Measurements from ENCODE around the gene SUGP1. TPM values are rescaled to one million over a fixed set of nuclear protein-coding genes. Genes with fewer than 3 reads are reported as not detected.

The SUGP1 gene
- total RNA-seq, 1 donor from 2014 or later: 41.4 TPM

DNA sequence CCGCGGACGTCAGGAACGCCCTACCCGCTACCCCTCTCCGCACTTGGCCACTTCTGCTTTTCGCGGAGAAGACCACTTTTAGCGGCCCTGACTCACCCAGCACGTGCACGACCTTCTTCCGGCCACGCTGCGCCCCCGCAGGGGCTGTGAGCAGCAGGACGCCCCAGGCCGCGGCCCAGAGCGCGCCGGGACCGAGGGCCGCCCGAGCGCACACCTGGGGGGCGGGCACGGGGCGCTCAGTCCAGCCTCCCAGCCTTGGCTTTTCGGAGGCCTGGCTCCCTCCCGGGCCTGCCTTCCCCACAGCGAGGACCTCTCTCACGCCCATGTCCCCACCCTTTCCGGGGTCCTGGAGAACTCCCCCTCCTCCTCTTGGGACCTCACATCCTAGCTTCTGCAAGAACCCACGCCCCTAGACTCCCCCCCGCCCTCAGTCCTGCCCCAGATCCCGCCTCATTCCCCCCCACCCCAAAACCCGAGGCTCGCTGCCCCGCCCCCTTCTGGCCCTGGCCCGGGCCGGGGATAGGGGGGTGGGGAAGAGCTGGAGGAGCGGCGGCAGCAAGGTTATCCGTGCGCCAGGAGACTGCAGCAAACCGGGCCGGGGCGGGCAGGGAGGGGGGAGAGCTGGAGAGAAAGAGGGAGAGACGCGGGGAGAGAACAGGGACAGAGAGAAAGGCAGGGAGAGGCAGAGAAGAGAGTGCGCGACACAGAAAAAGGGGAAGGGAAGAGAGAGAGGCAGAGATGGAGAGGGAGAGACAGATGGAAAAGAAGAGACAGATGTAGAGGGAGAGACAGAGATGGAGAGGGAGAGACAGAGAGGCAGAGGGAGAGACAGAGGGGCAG lies 58.7 kb downstream of the SUGP1 start:
- intact Hi-C loops (cut with DNase I): no loop called here
- Histone ChIP-seq H3K27ac (no peak overlapping the region), H3K36me3 (no peaks in the 10 kb centered on the region), H3K27me3 (ENCODE audit: low read depth) (peaks cover 61% of the 10 kb centered on the region), H3K4me3 (no peak overlapping the region), H3K4me1 (peaks cover 6% of the 10 kb centered on the region), H3K9me3 (no peaks in the 10 kb centered on the region)
- peak in 1 of 2 donors; percentile 16 for ATAC-seq
- TF ChIP-seq CTCF (IDR thresholded peaks at IDR 0.05): no peak
- no peak for DNase-seq

GRCh38 chr19:19260417-19261214 lies 59.7 kb downstream of the SUGP1 start:
- Histone ChIP-seq H3K4me3 (no peak overlapping the region), H3K36me3 (no peaks in the 10 kb centered on the region), H3K27me3 (ENCODE audit: low read depth) (peaks cover 67% of the 10 kb centered on the region), H3K4me1 (peaks cover 6% of the 10 kb centered on the region), H3K9me3 (no peaks in the 10 kb centered on the region), H3K27ac (no peak overlapping the region)
- no peak for TF ChIP-seq CTCF (IDR thresholded peaks at IDR 0.05)
- intact Hi-C loops (cut with DNase I): no loop called here
- DNase-seq (no peak), ATAC-seq (no peak)

GRCh38 chr19:19259741-19260140 lies 60.6 kb downstream of the SUGP1 start:
- ATAC-seq (no peak), DNase-seq (no peak)
- H3K9me3 ChIP-seq: no peaks in the 10 kb centered on the region
- H3K27ac ChIP-seq: no peak overlapping the region
- H3K4me3 ChIP-seq: no peak overlapping the region
- no peak for TF ChIP-seq CTCF (IDR thresholded peaks at IDR 0.05)
- no peaks in the 10 kb centered on the region for H3K36me3 ChIP-seq
- H3K27me3 ChIP-seq (ENCODE audit: low read depth): peaks cover 67% of the 10 kb centered on the region
- H3K4me1 ChIP-seq: peaks cover 6% of the 10 kb centered on the region
- intact Hi-C loops (cut with DNase I): no loop called here

- no peak overlapping the region for H3K27ac ChIP-seq
- TF ChIP-seq CTCF (IDR thresholded peaks at IDR 0.05): no peak
- H3K9me3 ChIP-seq: no peaks in the 10 kb centered on the region
- ATAC-seq (no peak), DNase-seq (no peak)
- H3K4me3 ChIP-seq: no peak overlapping the region
- peaks cover 6% of the 10 kb centered on the region for H3K4me1 ChIP-seq
- intact Hi-C loops (cut with DNase I): no loop called here
- peaks cover 70% of the 10 kb centered on the region for H3K27me3 ChIP-seq (ENCODE audit: low read depth)
- no peaks in the 10 kb centered on the region for H3K36me3 ChIP-seq
Observed at GRCh38 chr19:19258589-19259338, 61.5 kb downstream of the SUGP1 start.

GRCh38 chr19:19257836-19258588 lies 62.3 kb downstream of the SUGP1 start:
- ATAC-seq: no peak
- TF ChIP-seq CTCF (IDR thresholded peaks at IDR 0.05): no peak
- Histone ChIP-seq H3K27ac (no peak overlapping the region), H3K9me3 (no peaks in the 10 kb centered on the region), H3K4me1 (peaks cover 6% of the 10 kb centered on the region), H3K4me3 (no peak overlapping the region), H3K36me3 (no peaks in the 10 kb centered on the region), H3K27me3 (ENCODE audit: low read depth) (peaks cover 71% of the 10 kb centered on the region)
- intact Hi-C loops (cut with DNase I): no loop called here
- no peak for DNase-seq
